OCI-LY1 (cell line): Measurements from ENCODE around the gene NALF2.

Experiments
- CTCF ChIP-seq: fragments of 200-600 bp; sonication (generic), shearing (Covaris generic); IDR thresholded peaks from 2 replicates; pipeline ENCODE4 v1.5.1; 2017; ENCODE audit warnings: mild to moderate bottlenecking, antibody characterized with exemption, low read length, moderate library complexity, mixed read lengths
- EZH2 ChIP-seq: fragments of 200-600 bp; sonication (generic), shearing (Covaris generic); IDR thresholded peaks from 2 replicates; pipeline ENCODE4 v1.8.0; 2017; ENCODE audit warnings: borderline replicate concordance, mixed run types, mild to moderate bottlenecking, antibody characterized with exemption, low read length, moderate library complexity, mixed read lengths

DNA sequence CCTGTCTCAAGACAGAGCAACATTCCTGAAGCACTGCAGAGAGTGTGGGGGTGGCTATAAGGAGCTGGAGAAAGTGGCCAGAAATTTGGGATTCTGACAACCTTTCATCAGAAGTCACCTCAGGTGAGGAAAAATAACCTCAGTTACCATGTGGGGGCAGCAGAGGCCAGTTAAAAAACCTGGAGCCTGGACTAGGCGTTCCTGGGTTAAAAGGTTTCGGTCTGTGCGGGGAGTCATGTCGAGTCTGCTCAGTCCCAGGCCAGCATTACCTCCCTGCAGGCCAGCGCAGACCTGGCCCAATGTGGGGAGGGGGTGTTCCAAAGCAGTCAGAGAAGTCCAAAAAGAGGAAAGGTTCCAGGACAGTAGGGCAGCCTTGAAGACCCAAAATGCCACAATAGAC is 10.9 kb upstream of the NALF2 start:
- TF ChIP-seq EZH2, result no peak
- peak; percentile 45; the same call in 1 of the 2 replicates for TF ChIP-seq CTCF
